HG02943 (cell line): Measurements from ENCODE around the gene SPN.
"Not testable (repeated sequence)": the region's sequence is repeated elsewhere in the genome, so short reads cannot be mapped to it uniquely, and the experiment has no call there.

Source experiments
- ATAC-seq: cut with Tn5 transposase; IDR thresholded peaks from one replicate; pipeline ENCODE4 v1.9.1; 2021; ENCODE audit warnings: mild to moderate bottlenecking, low read depth, moderate library complexity; ENCODE audit not compliant: unreplicated experiment

Gene SPN, protein sequence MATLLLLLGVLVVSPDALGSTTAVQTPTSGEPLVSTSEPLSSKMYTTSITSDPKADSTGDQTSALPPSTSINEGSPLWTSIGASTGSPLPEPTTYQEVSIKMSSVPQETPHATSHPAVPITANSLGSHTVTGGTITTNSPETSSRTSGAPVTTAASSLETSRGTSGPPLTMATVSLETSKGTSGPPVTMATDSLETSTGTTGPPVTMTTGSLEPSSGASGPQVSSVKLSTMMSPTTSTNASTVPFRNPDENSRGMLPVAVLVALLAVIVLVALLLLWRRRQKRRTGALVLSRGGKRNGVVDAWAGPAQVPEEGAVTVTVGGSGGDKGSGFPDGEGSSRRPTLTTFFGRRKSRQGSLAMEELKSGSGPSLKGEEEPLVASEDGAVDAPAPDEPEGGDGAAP

DNA sequence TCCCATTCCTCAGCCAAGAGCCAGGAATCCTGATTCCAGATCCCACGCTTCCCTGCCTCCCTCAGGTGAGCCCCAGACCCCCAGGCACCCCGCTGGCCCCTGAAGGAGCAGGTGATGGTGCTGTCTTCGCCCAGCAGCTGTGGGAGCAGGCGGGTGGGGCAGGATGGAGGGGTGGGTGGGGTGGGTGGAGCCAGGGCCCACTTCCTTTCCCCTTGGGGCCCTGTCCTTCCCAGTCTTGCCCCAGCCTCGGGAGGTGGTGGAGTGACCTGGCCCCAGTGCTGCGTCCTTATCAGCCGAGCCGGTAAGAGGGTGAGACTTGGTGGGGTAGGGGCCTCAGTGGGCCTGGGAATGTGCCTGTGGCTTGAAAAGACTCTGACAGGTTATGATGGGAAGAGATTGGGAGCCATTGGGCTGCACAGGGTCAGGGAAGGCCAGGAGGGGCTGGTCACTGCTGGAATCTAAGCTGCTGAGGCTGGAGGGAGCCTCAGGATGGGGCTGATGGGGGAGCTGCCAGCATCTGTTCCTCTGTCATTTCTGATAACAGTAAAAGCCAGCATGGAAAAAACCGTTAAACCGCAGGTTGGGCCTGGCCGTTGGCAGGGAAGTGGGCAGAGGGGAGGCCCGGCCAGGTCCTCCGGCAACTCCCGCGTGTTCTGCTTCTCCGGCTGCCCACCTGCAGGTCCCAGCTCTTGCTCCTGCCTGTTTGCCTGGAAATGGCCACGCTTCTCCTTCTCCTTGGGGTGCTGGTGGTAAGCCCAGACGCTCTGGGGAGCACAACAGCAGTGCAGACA lies at the start of gene SPN:
Gene SPN, plus strand, starts transcription at position 232 of the 791 bp plus-strand sequence. Its CDS starts 482 bp downstream, at position 714.
- no peak for ATAC-seq

DNA sequence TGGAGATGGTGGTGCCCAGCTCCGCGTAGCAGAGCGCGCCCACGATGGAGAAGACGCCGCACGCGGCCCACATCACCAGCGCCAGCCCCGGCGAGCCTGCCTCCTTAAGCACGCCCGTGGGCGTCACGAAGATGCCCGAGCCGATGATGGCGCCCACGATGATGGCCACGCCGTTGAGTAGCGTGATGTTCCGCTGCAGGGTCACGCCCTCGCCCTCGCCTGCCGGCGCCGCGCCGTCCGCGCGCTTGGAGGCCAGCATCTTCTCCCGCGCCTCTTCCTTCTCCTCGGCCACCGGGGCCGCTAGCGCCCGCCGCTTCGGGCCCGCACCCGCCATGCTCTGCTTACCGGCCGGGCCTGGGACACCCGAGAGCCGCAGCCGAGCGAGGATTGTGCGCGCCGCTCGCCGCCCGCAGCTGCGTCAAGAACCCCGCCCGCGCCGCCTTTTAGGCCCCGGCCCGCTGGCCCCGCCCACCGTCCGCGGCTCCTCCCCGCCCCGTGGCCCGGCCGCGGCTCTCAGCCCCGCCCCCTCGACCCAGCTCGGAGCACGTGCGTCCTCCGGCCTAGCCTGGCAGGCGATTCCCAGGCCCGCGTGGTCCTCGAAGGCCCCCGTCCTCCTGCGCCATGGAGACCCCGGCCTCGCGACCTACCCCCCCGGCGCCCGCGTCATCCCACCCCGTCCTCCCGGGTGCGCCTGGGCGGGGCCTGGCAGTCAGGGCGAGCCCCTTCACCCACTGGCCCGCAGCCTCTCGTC lies 49.6 kb upstream of the SPN start:
- ATAC-seq: not testable (repeated sequence)

DNA sequence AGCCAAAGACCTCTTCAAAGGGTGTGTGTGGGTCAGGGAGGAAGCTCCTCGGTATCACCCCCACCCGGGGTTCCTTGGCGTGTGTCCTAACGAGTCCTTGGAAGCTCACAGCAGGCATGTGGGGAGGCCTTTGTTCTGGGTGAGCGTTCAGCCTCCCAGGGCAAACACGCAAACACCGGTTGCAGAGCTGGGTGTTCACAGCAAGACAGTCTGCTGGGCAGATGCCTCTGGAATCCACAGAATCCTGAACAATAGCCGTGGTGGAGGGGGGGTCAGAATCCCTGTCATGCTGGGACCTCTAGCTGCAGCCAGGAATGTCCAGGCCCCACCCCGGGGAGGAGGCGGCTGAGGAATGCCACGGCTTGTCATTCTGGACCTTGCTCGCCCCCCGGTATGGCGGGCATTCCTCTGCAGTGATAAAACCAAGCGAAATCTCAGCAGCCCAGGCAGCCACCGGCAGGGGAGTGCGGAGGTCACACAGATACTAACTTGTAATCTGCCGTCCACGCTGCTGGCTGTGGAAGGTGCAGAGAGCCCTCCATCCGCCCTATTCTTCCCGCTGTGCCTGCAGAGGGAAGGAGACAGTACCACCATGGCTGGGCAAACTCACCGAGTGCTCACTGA lies 48.2 kb upstream of the SPN start:
- not testable (repeated sequence) for ATAC-seq

DNA sequence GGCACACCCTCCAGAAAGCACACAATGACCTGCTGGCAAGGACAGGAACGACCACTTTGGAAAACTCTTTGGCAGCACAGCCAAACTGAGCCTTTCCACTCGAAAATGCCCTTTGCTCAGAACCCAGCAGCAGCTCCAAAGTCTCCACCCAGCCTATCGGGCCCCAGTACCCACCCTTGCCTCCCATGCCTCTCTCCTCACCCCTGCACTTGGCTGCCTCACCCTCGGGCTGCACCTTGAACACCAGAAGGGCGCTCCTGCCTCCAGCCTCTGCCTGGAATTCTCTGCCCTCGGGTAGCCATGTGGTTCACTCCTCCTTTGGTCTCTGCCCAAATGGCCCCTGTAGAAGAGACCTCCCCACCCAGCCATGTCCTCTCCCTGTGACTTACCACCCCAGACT lies 46.9 kb upstream of the SPN start:
- not testable (repeated sequence) for ATAC-seq

DNA sequence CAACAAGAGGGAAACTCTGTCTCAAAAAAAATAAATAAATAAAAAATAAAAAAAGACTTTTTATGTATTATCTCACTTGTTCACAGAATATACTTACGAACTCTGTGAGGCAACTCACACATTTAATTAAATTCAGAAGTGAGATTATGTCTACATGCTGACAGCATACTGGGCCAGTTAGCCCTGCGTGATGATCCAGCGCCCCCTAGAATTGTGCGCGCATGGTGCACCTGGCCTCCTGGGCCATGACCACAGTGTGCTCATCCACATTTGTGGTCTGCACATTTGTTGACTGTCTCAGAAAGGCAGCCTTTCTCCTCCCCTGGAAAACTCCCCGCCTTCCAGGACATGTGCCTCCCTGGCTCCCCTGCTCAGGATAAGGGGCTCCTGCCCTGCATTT lies 42.5 kb upstream of the SPN start:
- not testable (repeated sequence) for ATAC-seq

DNA sequence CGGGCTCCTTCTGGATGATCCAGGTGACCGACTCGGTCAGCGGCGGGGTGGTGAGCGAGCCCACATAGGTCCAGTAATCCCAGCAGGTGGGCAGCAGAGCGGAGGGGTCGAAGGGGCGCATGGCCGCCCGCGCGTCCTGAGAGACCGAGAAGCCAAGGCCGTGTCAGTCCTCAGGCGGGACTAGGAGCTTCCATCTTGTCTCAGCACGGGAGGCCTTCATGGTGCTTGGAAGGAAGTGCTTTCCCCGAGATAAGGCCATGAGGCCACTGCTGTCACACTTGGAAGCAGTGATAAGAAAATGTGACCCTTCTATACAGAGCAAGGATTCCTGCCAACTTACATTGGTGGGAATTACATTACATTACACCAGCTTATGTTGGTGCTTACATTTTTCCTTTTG lies 40.3 kb upstream of the SPN start:
- not testable (repeated sequence) for ATAC-seq

DNA sequence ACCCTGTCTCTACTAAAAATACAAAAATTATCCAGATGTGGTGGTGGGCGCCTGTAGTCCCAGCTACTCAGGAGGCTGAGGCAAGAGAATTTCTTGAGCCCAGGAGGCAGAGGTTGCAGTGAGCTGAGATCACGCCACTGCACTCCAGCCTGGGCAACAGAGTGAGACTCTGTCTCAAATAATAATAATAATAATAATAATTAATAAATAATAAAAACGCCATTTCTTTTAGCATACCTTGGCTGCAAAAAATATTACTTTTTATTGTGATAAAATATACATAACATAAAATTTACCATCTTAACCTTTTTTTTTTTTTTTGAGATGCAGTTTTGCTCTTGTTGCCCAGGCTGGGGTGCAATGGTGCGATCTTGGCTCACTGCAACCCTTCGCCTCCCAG lies 39.8 kb upstream of the SPN start:
- ATAC-seq: not testable (repeated sequence)

DNA sequence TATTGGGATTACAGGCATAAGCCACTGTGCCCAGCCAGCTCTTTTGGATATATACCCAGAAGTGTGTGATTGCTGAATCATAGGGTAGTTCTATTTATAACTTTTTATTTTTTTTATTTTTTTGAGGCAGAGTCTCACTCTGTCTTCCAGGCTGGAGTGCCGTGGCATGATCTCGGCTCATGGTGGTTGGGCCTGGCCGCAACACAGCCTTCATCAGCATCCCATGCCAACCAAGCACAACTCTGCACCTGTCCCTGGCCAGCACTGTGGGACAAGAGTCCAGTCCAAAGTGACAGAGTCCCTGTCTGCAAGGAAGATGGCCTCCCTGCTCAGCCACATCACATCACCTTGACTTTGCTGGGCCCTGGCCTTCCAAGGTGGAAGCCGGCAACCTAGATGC lies 37.9 kb upstream of the SPN start:
- not testable (repeated sequence) for ATAC-seq

DNA sequence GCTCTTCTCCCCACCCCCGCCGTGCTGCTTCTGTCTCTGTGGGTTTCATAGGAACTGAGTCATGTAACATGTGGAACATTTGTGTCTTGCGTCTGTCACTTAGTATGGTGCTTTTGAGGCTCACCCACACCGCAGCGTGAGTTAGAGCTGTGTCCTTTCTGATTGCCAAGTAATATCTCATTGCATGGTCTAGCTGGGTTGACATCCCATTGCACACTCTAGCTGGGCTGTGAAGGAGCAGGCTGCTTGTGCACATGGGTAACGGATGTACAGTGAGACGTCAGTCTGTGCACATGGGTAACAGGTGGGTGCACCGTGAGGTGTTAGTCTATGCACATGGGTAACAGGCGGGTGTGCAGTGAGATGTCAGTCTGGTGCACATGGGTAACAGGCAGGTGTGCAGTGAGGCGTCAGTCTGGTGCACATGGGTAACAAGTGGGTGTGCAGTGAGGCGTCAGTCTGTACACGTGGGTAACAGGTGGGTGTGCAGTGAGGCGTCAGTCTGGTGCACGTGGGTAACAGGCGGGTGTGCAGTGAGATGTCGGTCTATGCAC lies 36.2 kb upstream of the SPN start:
- ATAC-seq: not testable (repeated sequence)

DNA sequence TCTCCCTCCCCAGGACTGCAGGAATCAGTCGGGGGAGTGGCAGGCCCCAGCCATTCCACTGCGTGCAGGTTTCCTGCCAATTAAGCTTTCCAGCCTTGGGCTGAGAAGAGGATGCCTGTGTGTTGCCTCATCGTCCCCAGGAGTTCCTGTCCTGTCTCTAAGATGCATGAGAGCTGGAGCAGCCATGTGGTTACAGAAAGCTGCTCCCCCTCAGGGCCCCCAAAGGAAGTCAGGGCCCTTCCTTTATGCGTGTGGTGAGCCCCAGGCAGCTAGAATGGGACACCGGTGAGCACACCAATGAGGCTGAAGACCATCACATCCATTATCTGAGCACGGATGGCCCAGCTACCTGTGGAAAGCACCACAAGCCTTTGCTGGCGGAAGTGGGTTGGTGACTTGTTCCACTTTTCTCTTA lies 35.4 kb upstream of the SPN start:
- ATAC-seq: not testable (repeated sequence)

DNA sequence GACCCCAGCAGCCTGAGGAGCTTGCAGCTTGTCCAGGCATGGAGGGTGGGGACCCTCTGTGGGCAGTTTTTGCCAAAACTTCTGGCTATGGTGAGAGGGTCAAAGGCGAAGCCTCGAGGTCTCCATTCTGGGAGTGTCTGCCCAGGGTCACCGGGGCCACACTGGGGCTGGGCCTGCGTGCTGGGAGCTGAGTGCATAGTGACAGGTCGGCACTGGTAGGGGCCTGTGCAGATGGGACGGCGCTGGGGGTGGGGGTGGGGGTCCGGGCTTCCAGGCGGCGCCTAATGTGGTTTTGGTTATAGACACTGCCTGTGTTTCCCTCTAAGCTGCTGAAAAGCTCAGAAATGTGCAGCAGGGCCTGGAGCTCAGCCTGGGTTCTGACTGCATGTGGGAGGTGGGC lies 34.3 kb upstream of the SPN start:
- ATAC-seq: not testable (repeated sequence)

DNA sequence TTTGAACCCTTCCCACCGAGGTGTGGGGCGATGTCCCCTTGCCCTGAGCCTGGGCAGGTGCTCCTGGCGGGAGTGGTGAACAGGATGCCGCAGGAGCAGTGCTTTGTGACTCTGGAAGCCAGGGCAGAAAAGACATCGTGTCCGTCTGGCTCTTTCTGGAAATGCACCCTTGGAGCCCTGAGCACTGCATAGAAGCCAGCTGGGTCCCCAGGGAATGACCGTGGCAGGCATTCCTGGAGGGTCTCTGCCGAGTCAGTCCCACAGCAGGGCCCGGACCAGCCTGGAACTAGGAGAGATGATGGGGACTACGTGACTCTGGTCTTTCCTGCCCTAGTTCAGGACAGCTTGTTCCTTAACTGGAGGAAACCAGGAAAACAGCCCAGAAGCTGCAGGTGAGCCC lies 33.7 kb upstream of the SPN start:
- ATAC-seq: not testable (repeated sequence)

DNA sequence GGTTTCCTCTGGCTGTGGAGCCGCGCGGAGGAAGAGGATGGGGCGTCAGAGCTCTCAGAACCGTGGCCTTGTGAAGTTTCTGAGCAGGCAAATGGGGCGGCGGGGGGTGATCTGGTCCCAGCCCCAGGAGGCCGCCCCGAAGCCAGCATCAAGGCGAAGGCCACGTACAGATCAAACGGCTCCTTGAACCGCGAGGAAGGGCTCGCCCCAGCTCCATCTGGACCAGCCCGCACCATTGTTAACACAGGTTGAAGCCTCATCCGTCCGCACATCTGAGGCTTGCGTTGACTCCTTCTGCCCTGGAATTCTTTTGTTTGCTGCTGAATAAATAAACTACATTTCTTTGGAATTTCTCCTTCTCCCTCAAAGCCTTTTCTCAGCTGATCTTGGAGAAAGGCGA lies 31.4 kb upstream of the SPN start:
- ATAC-seq: not testable (repeated sequence)

DNA sequence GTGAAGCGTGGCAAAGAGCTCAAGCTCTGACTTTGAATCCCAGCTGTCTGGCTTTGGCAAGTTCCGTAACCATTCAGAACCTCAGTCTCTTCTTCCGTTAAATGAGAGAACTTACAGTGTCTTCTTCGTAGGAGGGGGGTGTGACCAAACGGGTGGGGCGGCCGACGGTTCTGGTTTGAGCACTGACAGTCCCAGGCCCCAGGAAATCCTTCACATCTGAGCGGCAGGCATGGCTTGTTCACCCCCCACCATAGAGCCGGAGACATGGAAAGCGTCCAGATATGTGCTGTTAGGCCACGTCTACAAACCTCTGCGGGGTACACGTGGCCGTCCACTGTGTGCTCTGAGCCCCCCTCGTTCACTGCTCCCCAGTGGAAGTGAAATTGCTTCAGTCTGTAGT lies 27.1 kb upstream of the SPN start:
- not testable (repeated sequence) for ATAC-seq

DNA sequence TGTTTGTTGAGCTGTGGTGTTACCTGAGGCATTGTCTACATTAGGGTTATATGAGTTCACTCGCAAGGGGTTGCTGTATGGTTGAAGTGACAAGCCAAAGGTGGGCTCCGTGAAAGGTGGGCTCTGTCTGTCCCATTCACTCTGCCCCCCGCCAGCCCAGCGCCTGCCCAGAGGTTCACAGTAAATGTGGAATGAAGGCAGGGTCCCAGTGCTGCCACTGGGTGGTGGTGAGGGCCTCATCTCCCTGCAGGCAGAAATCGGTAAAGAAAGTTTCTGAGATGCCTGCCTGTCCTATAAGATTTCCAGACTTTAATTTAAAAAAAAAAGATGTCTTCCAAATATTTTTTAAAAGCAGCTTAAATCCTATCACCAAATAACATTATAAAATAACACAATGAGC lies 26.7 kb upstream of the SPN start:
- ATAC-seq: not testable (repeated sequence)

DNA sequence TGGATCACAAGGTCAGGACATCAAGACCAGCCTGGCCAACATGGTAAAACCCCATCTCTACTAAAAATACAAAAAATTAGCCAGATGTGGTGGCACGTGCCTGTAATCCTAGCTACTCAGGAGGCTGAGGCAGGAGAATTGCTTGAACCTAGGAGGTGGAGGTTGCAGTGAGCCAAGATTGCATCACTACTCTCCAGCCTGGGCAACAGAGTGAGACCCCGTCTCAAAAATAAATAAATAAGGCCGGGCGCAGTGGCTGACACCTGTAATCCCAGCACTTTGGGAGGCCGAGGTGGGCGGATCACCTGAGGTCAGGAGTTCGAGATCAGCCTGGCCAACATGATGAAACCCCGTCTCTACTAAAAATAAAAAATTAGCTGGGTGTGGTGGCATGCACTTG lies 24.3 kb upstream of the SPN start:
- ATAC-seq: not testable (repeated sequence)

DNA sequence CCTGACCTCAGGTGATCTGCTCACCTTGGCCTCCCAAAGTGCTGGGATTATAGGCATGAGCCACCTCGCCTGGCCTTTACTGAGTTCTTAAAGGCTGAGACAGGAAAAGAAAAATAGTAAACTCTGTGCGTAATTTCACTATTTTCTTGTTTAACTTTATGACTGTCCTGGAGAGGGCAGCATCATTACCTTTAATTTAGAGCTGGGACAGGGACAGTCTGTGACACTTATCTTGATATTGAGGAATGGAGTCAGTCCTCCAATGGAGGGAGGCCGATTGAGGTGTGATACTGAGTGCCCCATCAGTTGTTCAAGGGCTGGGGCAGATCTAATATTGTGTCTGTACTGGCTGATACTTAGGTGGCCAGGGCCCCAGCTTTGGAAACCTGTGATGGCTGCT lies 21.5 kb upstream of the SPN start:
- ATAC-seq: no peak

DNA sequence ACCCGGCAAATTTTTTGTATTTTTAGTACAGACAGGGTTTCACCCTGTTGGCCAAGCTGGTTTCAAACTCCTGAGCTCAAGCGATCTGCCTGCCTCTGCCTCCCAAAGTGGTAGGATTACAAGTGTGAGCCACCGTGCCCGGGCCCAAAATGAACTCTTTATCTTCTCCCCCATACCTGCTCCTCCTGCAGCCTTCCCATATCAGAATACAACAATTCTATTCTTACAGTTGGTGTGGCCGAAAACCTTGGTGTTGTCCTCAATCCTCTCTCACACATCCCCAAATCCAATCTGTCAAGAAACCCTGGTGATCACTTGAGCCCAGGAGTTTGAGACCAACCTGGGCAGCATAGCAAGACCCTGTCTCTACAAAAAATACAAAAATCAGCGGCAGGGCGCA lies 19.5 kb upstream of the SPN start:
- no peak for ATAC-seq

DNA sequence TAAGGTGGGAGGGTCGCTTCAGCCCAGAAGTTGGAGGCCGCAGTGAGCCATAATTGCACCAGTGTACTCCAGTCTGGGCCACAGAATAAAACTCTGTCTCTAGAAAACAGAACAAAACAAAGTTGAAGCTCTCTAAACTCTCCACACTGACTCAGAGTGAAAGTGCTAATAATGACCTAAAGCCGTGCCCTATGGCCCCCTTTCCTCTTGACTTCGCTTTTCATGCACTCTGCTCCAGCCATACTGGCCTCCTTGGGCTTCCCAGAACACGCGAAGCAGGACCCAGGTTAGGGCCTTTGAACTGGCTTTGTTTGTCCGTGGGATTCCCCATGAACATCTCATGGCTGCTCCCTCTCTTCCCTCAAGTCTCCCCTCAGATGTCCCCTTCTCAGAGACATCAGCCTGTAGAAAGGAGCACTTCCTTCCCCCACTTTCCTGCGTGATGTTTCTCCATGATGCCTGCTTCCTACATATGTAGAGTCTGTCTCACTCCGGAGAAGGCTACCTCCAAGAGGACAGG lies 18.6 kb upstream of the SPN start:
- ATAC-seq: peak; percentile 54
